SJCRH30 (cell line): ENCODE data around the gene NYAP1. TPM values are rescaled to one million over a fixed set of nuclear protein-coding genes. Genes with fewer than 3 reads are reported as not detected.
A peak's percentile ranks its signal among the peaks of the same experiment; 100 is the strongest.
"Not testable (repeated sequence)": the region's sequence is repeated elsewhere in the genome, so short reads cannot be mapped to it uniquely, and the experiment has no call there.

Experiments used
- DNase-seq, 2 experiments: peaks; one replicate each; pipeline ENCODE4 v3.0.0-alpha.2; 2015 to 2020
- H3K27ac ChIP-seq: fragments of 250-450 bp; sonication (Bioruptor Pico); 2 replicates; pipeline ENCODE4 v1.5.1; 2020; ENCODE audit warnings: mild to moderate bottlenecking, moderate library complexity
- H3K27me3 ChIP-seq: fragments of 250-450 bp; sonication (Bioruptor Pico); 2 replicates; pipeline ENCODE4 v1.5.1; 2020; ENCODE audit warnings: mild to moderate bottlenecking, moderate library complexity
- H3K36me3 ChIP-seq: fragments of 250-450 bp; sonication (Bioruptor Pico); 2 replicates; pipeline ENCODE4 v1.5.1; 2020; ENCODE audit warnings: mild to moderate bottlenecking, moderate library complexity
- H3K4me1 ChIP-seq: fragments of 250-450 bp; sonication (Bioruptor Pico); 2 replicates; pipeline ENCODE4 v1.5.1; 2020; ENCODE audit warnings: mild to moderate bottlenecking, moderate library complexity
- H3K4me3 ChIP-seq: fragments of 250-450 bp; sonication (Bioruptor Pico); 2 replicates; pipeline ENCODE4 v1.5.1; 2020; ENCODE audit warnings: mild to moderate bottlenecking, moderate library complexity
- H3K9me3 ChIP-seq: fragments of 250-450 bp; sonication (Bioruptor Pico); replicated peaks from 2 replicates; pipeline ENCODE4 v1.5.1; 2020; ENCODE audit warnings: mild to moderate bottlenecking, moderate library complexity
- total RNA-seq: library from RNA; depleted of rRNA; stranded (reverse); fragments of >200 nt; shearing (Covaris generic); gene quantifications from 2 replicates; pipeline ENCODE4 v1.2.3, GENCODE V29; 2014

The NYAP1 gene
- total RNA-seq, 1 experiment from 2014 or later = 0.49 TPM

DNA sequence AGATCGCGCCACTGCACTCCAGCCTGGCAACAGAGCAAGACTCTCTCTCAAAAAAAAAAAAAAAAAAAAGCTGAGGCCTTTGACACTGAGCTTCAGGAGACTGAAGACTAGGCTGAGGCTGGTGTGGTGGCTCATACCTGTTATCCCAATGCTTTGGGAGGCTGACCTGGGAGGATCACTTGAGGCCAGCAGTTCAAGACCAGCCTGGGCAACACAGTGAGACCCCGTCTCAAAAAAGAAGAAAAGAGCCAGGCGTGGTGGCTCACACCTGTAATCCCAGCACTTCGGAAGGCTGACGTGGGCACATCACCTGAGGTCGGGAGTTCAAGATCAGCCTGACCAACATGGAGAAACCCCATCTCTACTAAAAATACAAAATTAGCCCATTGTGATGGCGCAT is 36.4 kb upstream of the NYAP1 start:
- DNase-seq, H3K27ac ChIP-seq, H3K4me3 ChIP-seq, H3K36me3 ChIP-seq, H3K27me3 ChIP-seq, H3K9me3 ChIP-seq, H3K4me1 ChIP-seq: not testable (repeated sequence)

- DNase-seq = no peak
These were observed 34.4 kb upstream of the NYAP1 start for GRCh38 chr7:100449190-100449795.

GRCh38 chr7:100452513-100452912 is 31.2 kb upstream of the NYAP1 start:
- Histone ChIP-seq H3K4me1 (peaks cover 17% of the 10 kb centered on the region), H3K27ac (no peak overlapping the region), H3K4me3 (no peak overlapping the region), H3K36me3 (no peaks in the 10 kb centered on the region), H3K27me3 (no peaks in the 10 kb centered on the region), H3K9me3 (no peaks in the 10 kb centered on the region)
- DNase-seq = no peak

More at GRCh38 chr7:100449190-100449795, 34.4 kb upstream of the NYAP1 start:
- Histone ChIP-seq H3K36me3 (no peaks in the 10 kb centered on the region), H3K4me3 (no peak overlapping the region), H3K27me3 (no peaks in the 10 kb centered on the region), H3K4me1 (peaks cover 4% of the 10 kb centered on the region; the same call in 1 of the 2 replicates), H3K9me3 (no peaks in the 10 kb centered on the region), H3K27ac (no peak overlapping the region)

- H3K4me3 ChIP-seq, DNase-seq, H3K27ac ChIP-seq, H3K9me3 ChIP-seq, H3K36me3 ChIP-seq, H3K27me3 ChIP-seq: not testable (repeated sequence)
- peaks cover 17% of the 10 kb centered on the region for H3K4me1 ChIP-seq
These were observed 29.9 kb upstream of the NYAP1 start for GRCh38 chr7:100453854-100454253.

DNA sequence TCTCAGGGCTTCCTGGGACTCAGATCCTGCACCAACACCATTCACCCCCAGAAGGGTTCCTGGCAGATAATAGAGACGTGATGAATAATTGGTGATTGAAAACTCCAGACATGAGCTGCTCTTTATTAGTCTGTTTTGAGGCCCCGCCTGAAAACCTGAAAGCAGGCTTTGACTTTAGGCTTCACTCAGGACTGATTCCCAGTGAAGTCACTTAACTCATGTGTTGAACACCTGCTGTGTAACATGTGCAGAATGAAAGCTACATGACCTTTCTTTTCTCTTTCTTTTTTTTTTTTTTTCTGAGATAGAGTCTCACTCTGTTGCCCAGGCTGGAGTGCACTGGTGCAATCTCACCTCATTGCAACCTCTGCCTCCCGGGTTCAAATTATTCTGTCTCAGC is 28.5 kb upstream of the NYAP1 start:
- no peak for DNase-seq

DNA sequence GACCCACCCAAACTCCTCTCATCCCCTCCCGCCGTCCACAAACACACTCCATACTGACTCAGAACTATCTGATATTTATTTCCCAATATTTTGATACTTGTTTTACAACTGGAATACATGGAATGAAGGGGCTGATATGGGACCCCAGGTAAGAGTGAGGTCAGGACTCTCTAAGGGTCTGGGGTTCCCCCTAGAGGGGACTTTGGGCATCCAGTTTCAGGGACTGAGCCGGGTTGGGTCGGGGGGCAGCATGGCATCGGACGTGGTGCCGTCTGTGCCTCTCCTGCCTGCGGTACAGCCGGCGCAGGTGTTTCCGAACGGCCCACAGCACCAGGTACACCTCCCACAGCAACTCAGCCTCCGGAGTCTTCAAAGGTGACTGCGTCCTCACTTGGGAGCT is 27.2 kb upstream of the NYAP1 start:
- Histone ChIP-seq H3K4me3 (no peak overlapping the region), H3K27me3 (no peaks in the 10 kb centered on the region), H3K36me3 (no peaks in the 10 kb centered on the region), H3K27ac (no peak overlapping the region), H3K4me1 (peaks cover 17% of the 10 kb centered on the region), H3K9me3 (no peaks in the 10 kb centered on the region)
- no peak for DNase-seq

More for the DNA sequence above, 28.5 kb upstream of the NYAP1 start:
- no peaks in the 10 kb centered on the region for H3K9me3 ChIP-seq
- no peak overlapping the region for H3K4me3 ChIP-seq
- H3K4me1 ChIP-seq = peaks cover 17% of the 10 kb centered on the region
- H3K27me3 ChIP-seq = no peaks in the 10 kb centered on the region
- no peak overlapping the region for H3K27ac ChIP-seq
- H3K36me3 ChIP-seq = no peaks in the 10 kb centered on the region

- H3K27me3 ChIP-seq = no peaks in the 10 kb centered on the region
- H3K4me3 ChIP-seq = no peak overlapping the region
- DNase-seq = no peak
- H3K27ac ChIP-seq = no peak overlapping the region
- no peaks in the 10 kb centered on the region for H3K9me3 ChIP-seq
- peaks cover 17% of the 10 kb centered on the region for H3K4me1 ChIP-seq
- H3K36me3 ChIP-seq = no peaks in the 10 kb centered on the region
These were observed 26.7 kb upstream of the NYAP1 start for GRCh38 chr7:100457033-100457432.

DNA sequence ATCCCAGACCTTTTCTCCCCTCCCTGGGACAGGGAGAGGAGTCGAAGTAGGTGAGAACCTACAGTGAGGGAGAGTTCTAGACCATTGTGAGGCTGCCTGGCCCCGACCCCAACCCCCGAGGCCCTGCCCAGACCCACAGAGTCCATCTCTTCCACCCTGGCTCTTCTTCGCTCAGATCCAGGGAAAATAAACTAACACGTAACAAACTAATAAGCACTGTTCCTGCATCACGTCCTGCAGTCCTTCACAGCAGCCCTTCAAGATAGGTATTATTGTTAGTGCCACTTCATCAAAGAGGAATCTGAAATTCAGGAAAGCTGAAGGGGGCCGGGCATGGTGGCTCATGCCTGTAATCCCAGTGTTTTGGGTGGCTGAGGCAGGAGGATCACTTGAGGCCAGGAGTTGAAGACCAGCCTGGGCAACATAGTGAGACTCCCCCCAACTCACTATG is 19.5 kb upstream of the NYAP1 start, which contains the start of gene SPACDR:
Gene SPACDR (minus strand): TSS at position 51 of the 451 bp plus-strand sequence. CDS start 235 bp downstream, outside the sequence.
- no peaks in the 10 kb centered on the region for H3K9me3 ChIP-seq
- H3K4me1 ChIP-seq = 0 out of 2 replicates have a peak, but pooled peaks cover 3% of the 10 kb centered on the region
- no peak within 1 kb of the TSS for H3K27ac ChIP-seq
- no peak within 1 kb of the TSS for H3K4me3 ChIP-seq
- H3K36me3 ChIP-seq = no peaks in the 10 kb centered on the region
- H3K27me3 ChIP-seq = no peaks in the 10 kb centered on the region
- no peak for DNase-seq

DNA sequence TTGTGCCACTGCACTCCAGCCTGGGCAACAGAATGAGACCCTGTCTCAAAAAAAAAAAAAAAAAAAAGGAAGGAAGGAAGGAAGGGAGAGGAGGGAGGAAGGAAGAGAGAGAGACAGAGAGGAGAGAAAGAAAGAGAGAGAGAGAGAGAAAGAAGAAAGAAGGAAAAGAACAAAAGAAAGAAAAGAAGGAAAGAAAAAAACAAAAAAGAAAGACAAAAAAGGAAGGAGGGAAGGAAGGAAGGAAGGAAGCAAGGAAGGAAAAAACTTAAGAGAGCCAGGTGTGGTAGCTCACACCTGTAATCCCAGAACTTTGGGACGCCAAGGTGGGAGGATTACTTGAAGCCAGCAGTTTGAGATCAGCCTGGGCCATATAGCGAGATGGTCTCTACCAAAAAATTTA is 18.9 kb upstream of the NYAP1 start:
- no peaks in the 10 kb centered on the region for H3K9me3 ChIP-seq
- no peak for DNase-seq
- no peaks in the 10 kb centered on the region for H3K27me3 ChIP-seq
- 0 out of 2 replicates have a peak, but pooled peaks cover 3% of the 10 kb centered on the region for H3K4me1 ChIP-seq
- H3K36me3 ChIP-seq = no peaks in the 10 kb centered on the region
- H3K4me3 ChIP-seq = no peak overlapping the region
- H3K27ac ChIP-seq = no peak overlapping the region

- Histone ChIP-seq H3K4me3 (no peak overlapping the region), H3K36me3 (no peaks in the 10 kb centered on the region), H3K27ac (no peak overlapping the region), H3K27me3 (no peaks in the 10 kb centered on the region), H3K9me3 (no peaks in the 10 kb centered on the region), H3K4me1 (0 out of 2 replicates have a peak, but pooled peaks cover 3% of the 10 kb centered on the region)
- DNase-seq = no peak
These were observed 18.4 kb upstream of the NYAP1 start for GRCh38 chr7:100465299-100465698.

DNA sequence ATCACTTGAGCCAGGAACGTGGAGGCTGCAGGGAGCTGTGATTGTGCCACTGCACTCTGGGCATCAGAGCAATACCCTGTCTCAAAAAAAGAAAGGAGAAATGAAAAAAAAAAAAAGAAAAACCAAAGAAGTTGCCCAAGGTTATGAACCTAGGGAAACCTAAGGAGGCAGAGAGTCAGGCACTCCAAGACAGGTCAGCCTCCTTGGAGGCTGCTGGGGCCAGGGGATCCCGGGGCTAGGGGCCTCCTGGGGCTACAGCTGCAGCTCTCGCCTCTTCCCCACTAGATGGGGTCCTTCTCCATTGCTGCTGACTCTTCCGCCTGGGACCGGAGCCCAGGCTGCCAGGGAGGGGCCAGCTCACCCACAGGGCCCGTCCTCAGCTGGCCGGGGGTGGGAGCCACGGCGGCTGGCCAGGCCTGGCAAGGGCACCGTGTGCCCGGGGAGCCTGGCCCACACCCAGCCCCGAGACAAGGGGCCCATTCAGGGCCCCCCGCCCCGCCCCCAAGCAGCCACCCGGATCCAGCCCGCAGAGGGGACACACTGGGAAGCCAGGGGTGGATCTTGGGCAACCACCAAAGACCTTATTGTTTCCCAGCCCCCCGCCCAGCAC is 17.9 kb upstream of the NYAP1 start:
- no peaks in the 10 kb centered on the region for H3K27me3 ChIP-seq
- no peak overlapping the region for H3K27ac ChIP-seq
- DNase-seq = peak; percentile 79 to 88
- 0 out of 2 replicates have a peak, but pooled peaks cover 3% of the 10 kb centered on the region for H3K4me1 ChIP-seq
- H3K4me3 ChIP-seq = peak overlapping the region; percentile 32; the same call in 1 of the 2 replicates
- H3K36me3 ChIP-seq = no peaks in the 10 kb centered on the region
- H3K9me3 ChIP-seq = no peaks in the 10 kb centered on the region

GRCh38 chr7:100466653-100467605 is 16.8 kb upstream of the NYAP1 start:
- H3K4me1 ChIP-seq = 0 out of 2 replicates have a peak, but pooled peaks cover 3% of the 10 kb centered on the region
- H3K27ac ChIP-seq = no peak overlapping the region

GRCh38 chr7:100467638-100468373 is 15.9 kb upstream of the NYAP1 start:
- Histone ChIP-seq H3K36me3 (no peaks in the 10 kb centered on the region), H3K4me1 (0 out of 2 replicates have a peak, but pooled peaks cover 3% of the 10 kb centered on the region), H3K27ac (no peak overlapping the region), H3K27me3 (no peaks in the 10 kb centered on the region), H3K9me3 (no peaks in the 10 kb centered on the region), H3K4me3 (no peak overlapping the region)
- no peak for DNase-seq

More at GRCh38 chr7:100466653-100467605, 16.8 kb upstream of the NYAP1 start:
- Histone ChIP-seq H3K36me3 (no peaks in the 10 kb centered on the region), H3K9me3 (no peaks in the 10 kb centered on the region), H3K4me3 (no peak overlapping the region), H3K27me3 (no peaks in the 10 kb centered on the region)
- no peak for DNase-seq
